Osteocyte (in vitro differentiated cells): ENCODE data around the gene CGNL1. TPM values are rescaled to one million over a fixed set of nuclear protein-coding genes. Genes with fewer than 3 reads are reported as not detected.

Experiments used
- DNase-seq: peaks from one replicate; pipeline ENCODE4 v3.0.0; 2021; ENCODE audit warnings: mixed read lengths; ENCODE audit not compliant: unreplicated experiment; ENCODE audit errors: extremely low spot score
- H3K27ac Mint-ChIP-seq: one replicate; pipeline ENCODE4 v1.8.0; 2021; ENCODE audit warnings: mild to moderate bottlenecking, mixed read lengths; ENCODE audit not compliant: unreplicated experiment
- H3K27me3 Mint-ChIP-seq: one replicate; pipeline ENCODE4 v1.8.0; 2021; ENCODE audit warnings: mixed read lengths; ENCODE audit not compliant: unreplicated experiment
- H3K36me3 Mint-ChIP-seq: one replicate; pipeline ENCODE4 v1.8.0; 2021; ENCODE audit warnings: mixed read lengths; ENCODE audit not compliant: unreplicated experiment
- H3K4me1 Mint-ChIP-seq: one replicate; pipeline ENCODE4 v1.8.0; 2021; ENCODE audit warnings: mixed read lengths; ENCODE audit not compliant: unreplicated experiment
- H3K4me3 Mint-ChIP-seq: one replicate; pipeline ENCODE4 v1.8.0; 2021; ENCODE audit warnings: mild to moderate bottlenecking, moderate library complexity, mixed read lengths; ENCODE audit not compliant: unreplicated experiment
- H3K9me3 Mint-ChIP-seq: one replicate; pipeline ENCODE4 v1.8.0; 2021; ENCODE audit warnings: mixed read lengths; ENCODE audit not compliant: unreplicated experiment
- CTCF ChIP-seq: fragments of 200-600 bp; sonication (generic); IDR thresholded peaks from 2 replicates; pipeline ENCODE4 v1.5.0; 2021; ENCODE audit warnings: antibody characterized with exemption, mild to moderate bottlenecking, moderate library complexity
- total RNA-seq: library from RNA; stranded (reverse); gene quantifications from 2 replicates; pipeline ENCODE4 v1.2.1, GENCODE V29; 2021

CGNL1 gene
- total RNA-seq, 1 donor from 2014 or later, result 6.2 TPM

- no peak for TF ChIP-seq CTCF
- Mint-ChIP-seq H3K27ac (no peak overlapping the region), H3K9me3 (no peaks in the 10 kb centered on the region), H3K4me1 (peaks cover 5% of the 10 kb centered on the region), H3K27me3 (peaks cover 38% of the 10 kb centered on the region), H3K4me3 (no peak overlapping the region), H3K36me3 (no peaks in the 10 kb centered on the region)
- DNase-seq, result no peak
Measured at GRCh38 chr15:57598346-57598745, 222.0 kb downstream of the CGNL1 start.

GRCh38 chr15:57599296-57599810 is 223.0 kb downstream of the CGNL1 start:
- Mint-ChIP-seq H3K36me3 (no peaks in the 10 kb centered on the region), H3K27me3 (peaks cover 41% of the 10 kb centered on the region), H3K27ac (no peak overlapping the region), H3K4me1 (peaks cover 5% of the 10 kb centered on the region), H3K4me3 (no peak overlapping the region), H3K9me3 (no peaks in the 10 kb centered on the region)
- no peak for DNase-seq
- no peak for TF ChIP-seq CTCF

GRCh38 chr15:57600197-57600596 is 223.9 kb downstream of the CGNL1 start:
- Mint-ChIP-seq H3K4me3 (no peak overlapping the region), H3K4me1 (peaks cover 4% of the 10 kb centered on the region), H3K27ac (no peak overlapping the region), H3K36me3 (no peaks in the 10 kb centered on the region), H3K27me3 (peaks cover 48% of the 10 kb centered on the region), H3K9me3 (no peaks in the 10 kb centered on the region)
- TF ChIP-seq CTCF, result no peak
- no peak for DNase-seq

Other genes with a start within 250 kb of the CGNL1 start
- 1.4 and 1.5 TPM in 2 replicates for gene MYZAP, start 215.4 kb downstream of the CGNL1 start, total RNA-seq